ENCODE data around the gene MTA1. TPM values are rescaled to one million over a fixed set of nuclear protein-coding genes. Genes with fewer than 3 reads are reported as not detected.
A peak's percentile ranks its signal among the peaks of the same experiment; 100 is the strongest.

The MTA1 gene
- total RNA-seq, 1 donor from 2014 or later: 118 TPM

DNA sequence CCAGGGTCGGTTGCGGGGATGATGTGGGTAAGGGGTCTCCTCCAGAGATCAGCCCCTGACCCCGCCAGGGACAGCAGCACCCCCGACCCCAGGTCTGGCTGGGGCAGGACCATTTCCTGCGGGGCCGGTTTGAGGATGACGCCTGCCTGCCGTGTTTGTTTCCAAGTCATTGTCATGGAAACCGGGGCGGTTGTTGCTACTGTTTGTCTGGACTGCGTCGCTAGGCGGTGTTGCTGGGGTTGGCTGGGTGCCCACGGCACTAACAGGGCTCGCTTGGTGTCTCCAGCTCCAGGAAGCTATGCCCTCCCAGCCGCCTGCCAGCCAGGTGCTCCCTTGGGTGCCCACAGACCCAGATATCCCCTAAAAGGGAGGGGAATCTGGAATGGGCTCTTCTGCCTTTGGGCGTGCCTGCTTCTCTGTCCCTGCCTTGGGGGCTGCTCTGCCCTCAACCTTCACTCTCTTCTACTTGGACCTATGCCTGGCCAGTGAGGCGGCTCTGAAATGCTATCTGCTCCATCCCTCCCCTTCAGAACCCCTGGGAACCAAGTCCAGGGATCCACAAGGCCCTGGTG is 62.3 kb downstream of the MTA1 start:
- Histone ChIP-seq H3K36me3 (peaks cover 17 to 19% of the 10 kb centered on the region in 2 donors), H3K4me3 (peak overlapping the region; percentile 55 to 58), H3K9me3 (no peaks in the 10 kb centered on the region), H3K4me1 (peaks cover 32 to 65% of the 10 kb centered on the region in 2 donors), H3K27ac (peak overlapping the region; percentile 89 to 99), H3K27me3 (no peaks in the 10 kb centered on the region)
- DNase-seq (ENCODE audit: low spot score in 2 of 2): peak; percentile 94 to 99
- TF ChIP-seq CTCF (IDR thresholded peaks at IDR 0.05): peak in 1 of 3 experiments; percentile 6
- intact Hi-C loops (cut with DNase I): loop anchor here (1.0 to 10.0 kb wide), 5 partner anchors 8 to 797 kb away; partner anchors contain the start of genes CDCA4, INF2 and MTA1

DNA sequence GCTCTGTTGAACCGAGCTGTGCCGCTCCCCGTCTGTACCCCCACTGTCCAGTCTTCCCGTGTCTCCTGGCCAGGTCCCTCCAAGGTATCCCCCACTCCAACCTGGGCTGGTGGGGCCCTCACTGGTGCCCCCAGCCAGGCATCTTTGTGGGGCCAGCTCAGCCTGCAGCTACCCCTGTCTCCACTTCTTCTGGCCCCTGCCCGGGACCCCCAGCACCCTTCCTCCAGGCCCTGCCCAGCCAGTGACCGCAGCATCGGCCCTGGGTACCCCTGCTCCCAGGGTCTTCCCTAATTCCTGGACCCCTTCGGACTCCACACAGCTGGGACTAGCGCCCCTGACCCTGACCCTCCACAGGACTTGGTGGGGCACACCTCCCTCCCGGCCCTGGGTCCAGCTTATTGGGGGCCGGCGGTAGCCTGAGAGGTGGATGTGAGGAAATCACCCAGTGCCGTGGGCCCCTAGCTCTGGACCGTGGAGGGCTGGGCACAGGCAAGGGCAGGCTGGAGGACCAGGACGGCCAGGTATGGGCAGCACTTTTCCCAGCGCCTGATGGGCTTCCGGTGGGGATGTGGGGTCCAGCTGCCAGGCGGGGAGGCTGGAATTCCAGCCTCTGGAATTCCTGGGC is 63.0 kb downstream of the MTA1 start:
- peaks cover 31 to 61% of the 10 kb centered on the region in 2 donors for H3K4me1 ChIP-seq
- intact Hi-C loops (cut with DNase I): loop anchor here (10.0 kb wide), 3 partner anchors 458 to 798 kb away; partner anchors contain the start of genes CDCA4 and INF2
- peaks cover 17 to 19% of the 10 kb centered on the region in 2 donors for H3K36me3 ChIP-seq
- H3K4me3 ChIP-seq: peak overlapping the region in 1 of 2 donors; percentile 58
- TF ChIP-seq CTCF (IDR thresholded peaks at IDR 0.05): no peak
- no peaks in the 10 kb centered on the region for H3K27me3 ChIP-seq
- DNase-seq (ENCODE audit: low spot score in 2 of 2): no peak
- H3K9me3 ChIP-seq: no peaks in the 10 kb centered on the region
- H3K27ac ChIP-seq: peak overlapping the region; percentile 89 to 99

GRCh38 chr14:105483300-105484068 is 63.9 kb downstream of the MTA1 start:
- H3K4me1 ChIP-seq: peaks cover 38 to 66% of the 10 kb centered on the region in 2 donors

DNA sequence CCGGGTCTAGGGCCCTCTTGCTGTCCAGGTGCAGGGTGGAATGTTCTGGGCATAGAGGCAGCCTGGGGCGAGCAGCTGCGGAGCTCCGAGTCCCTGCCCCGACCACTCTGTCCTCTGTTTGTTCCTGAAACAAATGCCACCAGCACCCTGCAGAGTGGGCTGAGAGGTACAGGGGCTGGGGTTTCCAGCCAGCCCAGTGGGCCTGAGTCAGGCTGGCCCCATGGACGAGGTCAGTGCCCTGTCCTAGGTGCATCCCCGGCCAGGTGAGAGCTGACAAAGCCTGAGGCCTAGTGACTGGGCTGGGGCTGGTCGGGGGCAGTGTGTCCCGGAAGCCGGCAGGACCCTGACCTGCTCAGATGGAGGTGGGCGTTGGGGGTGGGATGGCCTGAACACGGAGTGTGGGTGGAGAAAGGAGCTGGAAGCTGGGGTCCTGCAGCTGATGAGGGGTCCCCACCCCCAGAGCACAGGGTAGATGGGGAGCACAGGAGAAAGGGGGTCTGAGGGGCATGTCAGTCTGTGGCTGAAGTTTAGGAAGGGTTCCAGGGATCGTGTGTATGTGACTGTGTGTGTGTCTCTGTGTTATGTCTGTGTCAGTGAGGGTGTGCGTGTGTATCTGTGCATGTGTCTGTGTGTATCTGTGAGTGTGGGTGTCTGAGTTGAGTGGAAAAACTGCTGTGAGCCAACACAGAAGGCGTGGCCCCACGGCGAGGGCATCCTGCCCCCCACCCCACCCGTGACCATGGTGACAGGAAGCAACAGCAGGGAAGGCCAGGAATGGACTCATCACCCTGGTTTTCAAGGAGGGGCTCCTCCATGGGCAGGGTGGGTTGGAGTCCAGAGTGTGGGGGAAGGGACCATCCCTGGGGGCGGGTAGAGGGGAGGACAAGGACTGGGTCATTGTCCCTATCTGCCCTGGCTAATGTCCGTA is 64.7 kb downstream of the MTA1 start:
- peak in 1 of 2 donors; percentile 87 for DNase-seq (ENCODE audit: low spot score in 2 of 2)
- intact Hi-C loops (cut with DNase I): loop anchor here (10.0 kb wide), 3 partner anchors 460 to 800 kb away; partner anchors contain the start of genes CDCA4 and INF2
- Histone ChIP-seq H3K36me3 (peaks cover 6 to 7% of the 10 kb centered on the region in 2 donors), H3K27ac (peak overlapping the region; percentile 89 to 99), H3K9me3 (no peaks in the 10 kb centered on the region), H3K4me1 (peaks cover 41 to 75% of the 10 kb centered on the region in 2 donors), H3K27me3 (no peaks in the 10 kb centered on the region), H3K4me3 (no peak overlapping the region)
- no peak for TF ChIP-seq CTCF (IDR thresholded peaks at IDR 0.05)

More at GRCh38 chr14:105483300-105484068, 63.9 kb downstream of the MTA1 start:
- Histone ChIP-seq H3K27ac (peak overlapping the region; percentile 89 to 99), H3K9me3 (no peaks in the 10 kb centered on the region), H3K36me3 (peaks cover 14 to 15% of the 10 kb centered on the region in 2 donors), H3K27me3 (no peaks in the 10 kb centered on the region), H3K4me3 (peak overlapping the region in 1 of 2 donors; percentile 58)
- no peak for DNase-seq (ENCODE audit: low spot score in 2 of 2)
- no peak for TF ChIP-seq CTCF (IDR thresholded peaks at IDR 0.05)
- intact Hi-C loops (cut with DNase I): loop anchor here (10.0 kb wide), 3 partner anchors 459 to 799 kb away; partner anchors contain the start of genes CDCA4 and INF2
